NCI-H82 treated with DMSO at 0.1 percent for 48 hours (cell line): ENCODE results near the gene GARRE1.
"Not testable (repeated sequence)": the region's sequence is repeated elsewhere in the genome, so short reads cannot be mapped to it uniquely, and the experiment has no call there.

Source experiments
- DNase-seq: peaks from one replicate; lab custom pipeline; 2025; ENCODE audit not compliant: unreplicated experiment; lab: John Stamatoyannopoulos, UW

GARRE1 gene

DNA sequence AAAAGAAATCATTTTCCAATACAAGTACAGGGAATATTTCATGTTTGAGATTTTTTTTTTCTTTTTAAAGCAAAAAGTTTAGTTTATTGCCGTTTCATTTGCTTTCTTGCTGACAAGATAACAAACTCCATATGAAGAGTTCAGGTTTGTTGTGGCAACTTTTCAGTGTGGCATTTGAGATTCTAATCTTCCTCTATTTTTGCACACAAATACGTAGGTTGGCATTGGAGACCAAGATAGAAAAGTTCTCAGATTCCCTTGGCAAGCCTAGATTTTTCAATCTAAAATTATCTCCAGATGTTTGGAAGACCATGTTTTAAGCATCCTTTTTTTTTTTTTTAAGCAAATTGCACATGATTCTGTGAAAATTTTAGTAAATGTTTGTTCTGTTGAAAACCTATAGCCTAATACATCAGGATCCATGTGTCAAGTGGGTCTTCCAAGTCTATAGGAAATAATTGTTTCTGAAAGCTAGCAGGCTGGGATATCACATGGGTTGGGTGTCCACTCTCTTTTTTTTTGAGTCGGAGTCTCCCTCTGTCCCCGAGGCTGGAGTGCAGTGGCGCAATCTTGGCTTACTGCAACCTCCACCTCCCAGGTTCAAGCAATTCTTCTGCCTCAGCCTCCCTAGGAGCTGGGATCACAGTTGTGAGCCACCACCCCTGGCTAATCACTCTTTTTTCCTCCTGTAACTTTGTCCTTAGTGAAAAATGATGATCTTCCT lies 2.6 kb downstream of the GARRE1 start:
- no peak for DNase-seq

- no peak for DNase-seq
Measured at GRCh38 chr19:34257559-34257924, 3.2 kb downstream of the GARRE1 start.

GRCh38 chr19:34259367-34260095 lies 5.2 kb downstream of the GARRE1 start:
- DNase-seq: no peak

- DNase-seq: peak; percentile 26
Measured at GRCh38 chr19:34260771-34261173, 6.4 kb downstream of the GARRE1 start.

GRCh38 chr19:34261334-34262109 lies 7.2 kb downstream of the GARRE1 start:
- peak; percentile 32 for DNase-seq

DNA sequence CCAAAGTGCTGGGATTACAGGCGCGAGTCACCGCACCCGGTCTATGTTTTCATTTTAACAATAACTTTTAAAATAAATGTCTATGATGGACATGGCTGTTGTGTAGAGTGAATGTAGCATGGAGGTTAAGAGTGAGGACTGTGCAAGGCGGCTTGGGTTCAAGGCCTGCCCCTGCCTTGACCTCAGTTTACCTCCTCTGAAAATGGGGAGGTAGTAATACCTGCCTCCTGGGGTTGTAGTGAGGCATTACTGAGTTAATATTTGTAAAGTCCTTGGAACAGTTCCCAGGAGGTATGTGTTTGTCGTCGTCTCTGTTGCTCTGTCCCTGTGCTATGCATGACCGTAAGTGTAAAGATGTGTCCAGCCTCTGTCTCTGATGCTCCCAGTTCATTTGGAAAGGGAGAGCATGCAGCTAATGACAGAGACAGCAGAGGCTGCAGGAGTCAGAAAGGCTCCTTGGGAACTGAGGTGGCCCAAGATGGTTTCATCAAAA lies 9.4 kb downstream of the GARRE1 start:
- DNase-seq: no peak

- no peak for DNase-seq
Measured at GRCh38 chr19:34265221-34265650, 10.9 kb downstream of the GARRE1 start.

GRCh38 chr19:34269081-34269480 lies 14.7 kb downstream of the GARRE1 start:
- no peak for DNase-seq

DNA sequence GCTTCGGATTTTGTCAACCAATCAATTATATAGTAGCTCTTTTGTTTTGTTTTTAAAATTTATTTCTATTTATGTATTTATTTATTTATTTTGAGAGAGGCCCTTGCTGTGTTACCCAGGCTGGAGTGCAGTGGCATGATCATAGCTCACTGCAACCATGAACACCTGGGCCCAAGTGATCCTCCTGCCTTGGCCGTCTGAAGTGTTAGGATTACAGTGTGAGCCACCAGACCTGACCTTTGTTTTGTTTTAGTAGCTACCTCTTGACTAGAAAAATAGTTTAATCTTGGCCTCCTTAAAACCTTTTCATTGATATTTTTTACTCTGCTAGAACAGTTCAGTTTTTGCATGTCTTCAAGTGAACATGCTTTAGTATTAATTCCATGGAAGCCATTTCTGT lies 15.1 kb downstream of the GARRE1 start:
- DNase-seq: no peak

DNA sequence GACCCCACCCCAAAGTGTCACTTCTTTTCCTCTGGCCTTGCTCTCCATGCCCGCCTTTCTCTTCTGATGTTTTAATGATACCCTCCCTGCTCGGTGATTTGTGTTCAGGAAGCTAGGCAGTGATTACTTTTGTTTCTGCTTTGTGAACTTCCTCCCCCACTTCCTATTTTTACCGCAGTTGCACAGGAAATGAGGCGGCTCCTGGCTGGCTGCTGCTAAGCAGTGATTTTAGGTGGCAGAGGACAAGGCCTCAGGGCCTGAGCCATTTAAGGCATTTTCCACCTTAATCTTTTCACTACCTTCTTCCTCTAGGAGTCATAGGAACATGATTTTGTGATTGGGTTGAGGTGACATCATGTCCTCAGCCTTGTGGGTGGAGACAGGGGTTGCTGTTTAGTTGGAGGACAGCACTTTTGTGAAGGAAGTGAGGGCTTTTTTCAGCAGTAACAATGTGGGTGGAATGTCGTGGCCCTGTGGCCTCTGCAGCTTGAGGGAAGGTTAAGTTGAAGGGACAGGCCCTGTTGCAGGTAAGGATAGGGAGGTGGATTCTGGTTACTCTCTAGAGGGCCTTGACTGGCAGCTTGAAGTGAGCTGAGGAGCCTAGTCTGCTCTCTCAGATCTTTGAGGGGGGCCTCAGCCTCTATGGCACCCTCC lies 15.7 kb downstream of the GARRE1 start:
- no peak for DNase-seq

DNA sequence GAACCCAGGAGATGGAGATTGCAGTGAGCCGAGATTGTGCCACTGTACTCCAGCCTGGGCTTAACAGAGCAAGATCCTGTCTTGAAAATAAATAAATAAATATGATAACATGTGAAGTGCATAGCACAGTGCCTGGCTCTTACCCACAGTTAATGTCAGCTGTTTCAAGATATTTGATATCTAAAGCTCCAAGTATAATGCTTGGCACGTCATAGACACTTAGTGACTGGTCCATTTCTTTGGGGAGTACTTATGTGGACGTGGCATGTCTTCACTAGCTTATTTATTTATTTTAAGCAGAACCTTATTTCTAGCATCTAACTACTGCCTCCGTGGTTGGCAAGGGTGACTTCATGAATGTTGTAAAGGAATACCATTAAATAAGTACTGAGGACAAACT lies 18.8 kb downstream of the GARRE1 start:
- DNase-seq: no peak

DNA sequence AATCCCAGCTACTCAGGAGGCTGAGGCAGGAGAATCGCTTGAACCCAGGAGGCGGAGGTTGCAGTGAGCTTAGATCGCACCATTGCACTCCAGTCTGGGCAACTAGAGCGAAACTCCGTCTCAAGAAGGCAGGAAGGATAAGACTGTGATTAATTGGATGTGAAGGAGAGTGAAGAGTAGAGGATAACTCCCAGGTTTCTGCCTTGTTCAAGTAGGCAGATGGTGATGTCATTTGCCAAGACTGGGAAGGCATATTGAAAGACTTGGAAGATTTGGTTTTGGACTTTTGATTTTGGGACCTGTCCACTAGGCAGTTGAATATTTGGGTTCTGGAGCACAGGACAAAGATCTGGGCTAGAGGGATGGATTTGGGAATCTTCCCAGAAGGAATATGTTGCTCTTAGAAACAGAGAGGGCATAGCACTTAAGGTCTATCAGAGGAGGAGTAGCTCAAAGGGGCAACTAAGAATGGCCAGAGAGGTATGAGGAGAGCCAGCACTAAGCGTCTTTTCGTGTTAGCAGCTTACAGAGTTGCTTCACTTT lies 20.0 kb downstream of the GARRE1 start:
- no peak for DNase-seq

DNA sequence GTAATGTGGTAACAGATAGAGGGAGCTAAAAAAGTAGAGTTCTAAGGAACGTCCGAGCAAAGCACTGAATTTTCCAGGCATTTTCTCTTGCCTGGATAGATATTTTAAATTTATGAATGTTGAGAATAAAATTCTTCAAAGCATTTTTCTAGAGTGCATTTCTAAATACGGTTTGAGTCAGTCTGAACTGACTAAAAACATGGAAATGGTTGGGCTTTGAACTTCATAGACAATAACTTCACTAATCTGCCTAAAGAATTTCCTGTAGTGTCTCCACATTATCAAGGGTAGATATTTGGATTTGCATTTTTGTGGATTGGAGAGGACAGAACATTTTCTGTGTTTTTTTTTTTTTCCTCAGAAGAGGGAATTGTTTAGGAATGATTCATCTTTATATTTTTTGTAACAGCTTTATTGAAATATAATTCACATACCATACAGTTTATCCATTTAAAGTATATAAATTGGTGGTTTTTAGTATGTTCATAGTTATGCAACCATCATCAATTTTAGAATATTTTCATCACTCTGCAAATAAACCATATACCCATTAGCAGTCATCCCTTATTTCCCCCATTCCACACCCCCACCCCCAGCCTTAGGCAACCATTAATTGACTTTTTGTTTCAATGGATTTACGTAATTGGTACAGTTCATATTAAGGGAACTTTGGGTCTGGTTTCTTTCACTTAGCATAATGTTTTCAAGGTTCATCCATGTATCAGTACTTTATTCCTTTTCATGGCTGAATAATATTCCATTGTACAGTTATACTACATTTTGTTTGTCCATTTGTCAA lies 20.7 kb downstream of the GARRE1 start:
- DNase-seq: no peak

GRCh38 chr19:34275705-34276104 lies 21.4 kb downstream of the GARRE1 start:
- DNase-seq: no peak

DNA sequence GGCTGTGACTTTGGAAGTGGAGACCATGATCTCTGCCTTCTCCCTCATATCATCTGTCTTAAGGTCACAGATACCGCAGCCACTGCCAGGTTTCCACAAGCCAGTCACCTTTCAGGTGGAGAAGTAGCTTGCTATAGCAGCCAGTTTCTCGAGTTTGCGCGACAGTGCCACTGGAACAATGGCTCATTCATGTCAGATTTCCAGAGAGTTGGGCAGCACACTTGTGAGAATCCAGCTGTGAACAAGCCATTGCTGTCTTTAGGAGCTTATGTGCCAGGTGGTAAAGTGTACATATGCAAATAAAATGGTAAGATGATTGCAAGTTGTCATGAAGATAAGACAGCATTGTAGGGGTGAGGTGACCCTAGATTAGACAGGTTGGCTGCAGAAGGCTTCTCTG lies 22.3 kb downstream of the GARRE1 start:
- no peak for DNase-seq

DNA sequence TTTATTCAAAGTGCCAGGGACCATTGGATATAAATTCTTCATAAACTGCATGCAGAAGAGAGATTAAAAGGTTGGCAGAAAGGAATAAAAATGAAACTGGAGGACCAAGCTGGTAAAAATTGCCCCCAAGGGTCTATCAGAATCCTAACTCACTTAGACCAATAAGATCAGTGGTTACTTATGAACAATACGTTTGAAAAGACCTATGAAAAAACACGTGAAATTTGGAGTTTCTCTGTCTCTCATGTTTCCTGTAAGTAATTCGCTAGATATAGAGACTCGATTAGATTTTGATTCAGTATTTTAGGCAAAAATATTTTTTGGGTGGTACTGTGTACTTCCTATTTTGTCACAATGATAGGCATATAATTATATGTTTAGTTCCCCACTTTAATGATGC lies 22.9 kb downstream of the GARRE1 start:
- DNase-seq: no peak

- DNase-seq: no peak
Measured at GRCh38 chr19:34278783-34279182, 24.4 kb downstream of the GARRE1 start.

- not testable (repeated sequence) for DNase-seq
Measured at GRCh38 chr19:34281444-34281843, 27.1 kb downstream of the GARRE1 start.

DNA sequence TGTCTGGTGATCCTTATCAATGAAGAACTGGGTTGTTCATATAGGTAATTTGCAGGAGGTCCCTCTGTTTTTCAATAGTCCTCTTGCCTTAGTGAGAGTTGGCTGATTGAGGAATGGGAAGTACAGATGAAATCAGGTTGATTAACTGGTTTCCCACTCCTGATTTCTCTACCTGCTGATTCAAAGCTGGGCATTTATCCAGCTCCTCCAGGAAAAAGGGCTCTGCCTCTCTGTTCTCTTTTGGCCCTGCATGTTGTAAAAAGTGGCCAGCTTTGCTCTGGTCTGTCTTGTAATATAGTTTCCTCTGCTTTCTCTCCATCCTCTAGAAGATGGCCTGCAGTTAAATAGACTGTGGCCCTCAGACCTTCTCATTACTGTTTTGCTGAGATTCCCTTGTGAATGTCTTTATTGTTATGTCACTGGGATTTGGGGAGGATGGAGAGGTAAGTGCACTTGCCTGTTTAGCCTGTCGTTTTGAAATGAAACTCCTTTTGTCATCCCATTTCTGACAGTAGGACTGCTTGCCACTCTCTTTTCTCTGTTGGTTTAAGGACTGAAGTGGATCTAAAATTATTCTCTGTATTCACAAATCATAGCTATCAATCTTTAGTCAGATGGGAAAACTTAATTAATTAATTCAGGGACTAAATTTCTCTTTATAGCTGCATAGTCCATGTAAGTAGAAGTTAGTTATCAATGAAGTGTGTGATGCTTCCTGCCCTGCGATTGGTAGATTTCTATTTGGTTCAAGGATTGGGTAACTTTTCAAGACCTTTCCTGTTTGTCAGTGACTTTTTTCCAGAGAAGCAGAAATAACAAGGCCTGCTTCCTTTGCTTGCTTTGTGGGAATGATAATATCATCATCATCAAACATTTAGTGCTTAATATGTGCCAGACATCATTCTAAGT lies 28.5 kb downstream of the GARRE1 start:
- DNase-seq: no peak
